GM19467 (cell line): ENCODE data around the gene ABHD8.

ENCODE experiments used
- ATAC-seq: cut with Tn5 transposase; IDR thresholded peaks from one replicate; pipeline ENCODE4 v1.9.1; 2021; ENCODE audit warnings: mild to moderate bottlenecking, moderate library complexity; ENCODE audit not compliant: unreplicated experiment

ABHD8 gene

DNA sequence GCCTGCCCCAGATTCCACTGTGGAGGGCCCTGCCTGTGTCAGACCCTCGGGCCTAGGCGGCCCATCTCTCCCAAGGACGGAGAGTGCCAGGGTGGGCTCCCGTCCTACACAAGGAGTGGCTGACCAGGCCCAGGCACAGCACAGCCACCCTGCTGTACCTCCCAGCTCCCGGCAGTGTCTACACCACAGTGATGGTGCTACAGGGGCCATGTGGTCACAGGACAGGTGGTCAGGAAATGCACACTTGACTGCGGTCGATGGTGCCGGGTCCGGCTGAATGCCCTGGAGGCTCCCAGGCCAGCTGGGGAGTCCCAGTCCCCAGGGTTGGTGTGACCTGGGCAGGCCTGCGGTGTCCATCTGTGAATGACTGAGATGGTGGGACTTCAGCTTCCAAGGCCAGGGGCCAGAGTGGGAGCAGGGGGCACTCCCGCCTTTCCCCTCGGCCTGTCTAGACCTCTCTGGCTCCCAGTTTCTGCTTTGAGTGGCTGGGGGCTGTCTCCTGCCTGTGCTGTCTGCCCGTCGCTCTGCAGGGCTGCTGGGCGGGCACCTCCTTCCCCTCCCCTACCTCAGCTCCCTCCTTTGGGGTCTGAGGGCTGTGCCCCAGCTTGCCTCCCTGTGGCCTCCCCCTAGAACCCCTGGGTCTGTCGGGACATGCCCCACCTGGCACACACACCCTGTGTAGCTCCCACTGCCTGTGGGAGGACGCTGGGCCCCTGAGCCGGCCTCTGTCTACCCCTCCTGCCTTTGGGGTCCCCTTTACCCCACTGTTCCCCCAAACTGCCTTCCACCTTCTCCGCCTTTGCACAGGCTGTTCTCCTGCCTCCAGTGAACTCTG lies 18.6 kb upstream of the ABHD8 start:
- no peak for ATAC-seq

DNA sequence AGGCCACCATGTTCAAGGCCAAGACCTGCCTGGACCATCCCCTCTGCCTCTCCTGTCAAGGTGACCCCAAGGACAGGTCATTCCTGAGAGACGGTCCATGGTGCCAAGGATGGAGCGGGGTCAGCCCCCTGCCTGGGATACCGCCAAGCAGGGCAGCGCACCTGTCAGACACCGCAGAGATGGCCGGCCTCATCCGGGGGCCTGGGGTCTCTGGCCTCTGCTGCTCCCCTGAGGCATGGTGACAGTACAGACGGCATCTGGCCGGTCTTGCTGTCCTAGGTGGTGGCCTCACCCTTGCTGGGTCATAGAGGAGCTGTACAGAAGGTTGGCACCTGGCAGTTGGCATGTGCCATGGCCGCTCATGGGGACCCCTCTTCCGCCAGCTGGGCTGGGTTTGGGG lies 17.2 kb upstream of the ABHD8 start:
- ATAC-seq = no peak

GRCh38 chr19:17319473-17320238 lies 16.4 kb upstream of the ABHD8 start:
- ATAC-seq = no peak

DNA sequence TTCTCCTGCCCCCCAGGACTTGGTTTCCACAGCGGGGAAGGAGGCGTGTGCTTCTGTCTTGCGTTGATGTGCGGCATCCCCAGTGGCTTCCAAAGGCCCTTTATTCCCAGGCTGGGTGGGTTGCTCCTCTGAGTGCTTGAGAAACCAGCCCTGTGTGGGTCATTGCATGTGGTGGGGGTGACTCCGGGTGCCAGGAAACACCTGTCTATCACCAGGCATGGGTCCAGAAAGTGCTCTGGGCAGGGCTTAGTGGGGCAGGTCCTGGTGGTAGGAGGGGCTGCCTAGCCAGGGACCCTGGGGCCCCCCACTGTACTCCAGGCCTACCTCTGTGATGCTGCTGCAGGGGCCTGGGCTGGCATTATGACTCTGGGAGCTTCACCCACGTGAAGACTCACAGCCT lies 15.7 kb upstream of the ABHD8 start:
- no peak for ATAC-seq

DNA sequence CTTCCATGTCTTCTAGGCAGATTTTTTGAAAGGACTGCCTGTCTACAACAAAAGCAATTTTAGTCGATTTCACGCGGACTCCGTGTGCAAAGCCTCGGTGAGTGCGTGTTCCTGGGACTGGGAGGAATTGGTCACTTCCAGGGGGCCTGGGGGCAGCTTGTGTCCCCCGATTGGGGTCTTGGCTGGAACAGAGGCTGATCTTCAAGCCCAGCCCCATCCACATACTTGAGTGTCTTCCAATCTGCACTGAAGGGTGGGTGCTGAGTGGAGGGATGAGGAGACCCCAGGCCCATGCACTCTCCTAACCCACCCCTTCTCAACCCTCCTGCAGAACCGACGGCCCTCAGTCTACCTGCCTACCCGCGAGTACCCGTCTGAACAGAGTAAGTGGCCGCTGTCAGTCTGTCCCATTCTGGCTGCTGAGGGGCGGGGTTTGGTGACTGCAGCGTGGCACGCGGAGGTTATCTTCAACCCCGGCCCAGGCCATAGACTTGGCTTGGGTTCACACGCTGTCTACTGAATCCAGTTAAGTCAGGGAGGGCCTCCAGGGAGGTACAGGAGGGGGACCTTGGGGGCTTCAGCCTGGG lies 10.9 kb upstream of the ABHD8 start:
- ATAC-seq = no peak

DNA sequence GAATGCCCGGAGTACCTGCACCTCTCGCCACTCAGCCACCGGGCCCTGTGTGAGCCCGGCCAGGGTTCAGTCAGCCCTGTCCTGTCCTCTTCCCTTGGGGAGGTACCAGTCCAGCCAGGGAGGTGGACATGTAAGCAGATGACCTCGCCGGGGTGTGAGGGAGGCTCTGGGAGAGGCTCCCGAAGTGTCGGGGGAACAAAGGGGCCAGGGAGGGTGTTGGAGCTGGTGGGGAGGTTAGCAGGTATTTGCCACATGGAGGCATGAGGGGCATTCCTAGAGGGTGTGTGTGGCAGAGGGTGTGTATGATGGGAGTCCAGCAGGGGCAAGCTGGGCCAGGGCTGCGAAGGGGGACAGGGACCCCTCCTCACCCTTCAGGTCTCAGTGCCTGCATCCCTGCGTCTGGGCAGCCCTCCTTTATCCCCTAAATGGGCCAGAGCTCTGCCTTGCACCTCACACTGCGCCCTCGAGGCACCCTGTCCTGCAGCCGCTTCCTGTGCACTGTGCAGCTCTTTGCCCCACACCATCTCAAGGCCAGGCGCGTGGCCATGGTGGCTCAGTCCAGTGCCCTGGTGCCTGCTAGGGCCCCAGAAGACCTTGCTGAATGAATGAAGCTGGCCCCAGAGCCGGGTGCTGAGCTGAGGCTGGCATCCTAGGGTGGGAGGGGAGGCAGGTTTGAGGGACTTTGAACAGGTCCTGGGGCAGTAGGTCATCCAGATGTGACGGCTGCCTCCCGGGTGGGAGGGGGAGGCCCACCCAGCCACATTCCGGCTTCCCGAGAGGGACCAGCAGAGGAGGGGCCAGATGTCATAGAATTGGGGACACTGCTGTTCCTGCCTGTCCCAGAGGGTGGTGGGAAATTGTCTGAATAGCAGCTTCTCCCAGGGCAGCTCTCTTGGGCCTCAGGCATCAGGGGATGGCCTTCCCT lies 9.2 kb upstream of the ABHD8 start:
- no peak for ATAC-seq

DNA sequence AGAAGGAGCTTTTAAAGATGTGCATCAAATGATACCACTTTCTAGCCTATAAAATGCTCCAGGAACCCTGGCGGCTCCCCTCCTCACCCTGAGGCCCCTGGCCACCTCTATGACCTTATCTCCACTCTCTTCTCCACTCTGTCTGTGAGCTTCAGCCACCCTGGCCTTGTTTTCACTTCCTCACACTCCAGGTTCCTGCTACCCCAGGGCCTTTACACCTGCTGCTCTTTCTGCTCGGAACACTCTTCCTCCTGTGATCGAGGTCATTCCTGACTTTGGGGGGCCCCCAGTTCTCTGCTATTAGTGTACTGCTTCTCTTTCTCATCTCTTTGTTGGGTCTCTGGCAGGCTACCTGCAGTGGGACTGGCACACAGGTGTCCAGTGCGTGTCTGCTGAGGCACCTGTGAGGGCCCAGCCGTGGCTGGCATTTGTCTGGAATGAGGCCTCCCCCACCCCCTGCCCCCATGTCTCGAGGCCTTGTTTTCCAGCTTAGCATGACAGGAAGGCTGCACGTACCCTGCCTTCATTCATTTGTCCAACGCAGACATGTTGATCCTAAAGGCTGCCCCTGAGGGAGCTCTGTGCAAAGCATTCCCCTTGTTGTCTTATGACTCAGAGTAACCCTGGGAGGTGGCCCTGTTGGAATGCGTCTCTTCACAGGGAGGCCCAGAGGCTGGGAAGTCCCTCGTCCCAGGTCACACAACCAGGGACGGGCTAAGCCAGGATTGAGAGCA lies 8.4 kb upstream of the ABHD8 start:
- ATAC-seq = no peak

DNA sequence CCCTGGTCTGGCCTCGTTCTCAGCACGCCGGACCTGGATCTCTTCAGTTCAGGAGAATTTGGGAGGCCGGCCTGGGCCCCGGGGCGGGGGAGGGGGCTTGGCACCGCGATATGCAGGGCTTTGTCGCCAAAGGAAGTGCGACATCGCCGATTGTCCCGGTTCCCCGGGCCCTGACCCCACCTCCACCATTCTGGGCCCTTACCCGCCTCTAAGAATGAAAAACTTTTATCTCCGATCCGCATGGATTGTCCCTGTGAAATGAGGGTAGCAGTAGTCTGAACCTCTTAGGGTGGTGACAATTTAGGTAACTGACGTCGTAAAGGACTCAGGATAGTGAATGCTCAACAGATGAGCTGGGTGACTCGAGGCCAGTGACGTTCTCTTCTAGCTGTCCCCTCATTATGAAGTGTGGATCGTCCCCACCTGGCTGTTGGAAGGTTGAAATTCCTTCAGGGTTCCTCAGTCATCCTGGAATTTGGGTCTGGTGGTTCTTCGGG lies 6.8 kb upstream of the ABHD8 start:
- no peak for ATAC-seq

DNA sequence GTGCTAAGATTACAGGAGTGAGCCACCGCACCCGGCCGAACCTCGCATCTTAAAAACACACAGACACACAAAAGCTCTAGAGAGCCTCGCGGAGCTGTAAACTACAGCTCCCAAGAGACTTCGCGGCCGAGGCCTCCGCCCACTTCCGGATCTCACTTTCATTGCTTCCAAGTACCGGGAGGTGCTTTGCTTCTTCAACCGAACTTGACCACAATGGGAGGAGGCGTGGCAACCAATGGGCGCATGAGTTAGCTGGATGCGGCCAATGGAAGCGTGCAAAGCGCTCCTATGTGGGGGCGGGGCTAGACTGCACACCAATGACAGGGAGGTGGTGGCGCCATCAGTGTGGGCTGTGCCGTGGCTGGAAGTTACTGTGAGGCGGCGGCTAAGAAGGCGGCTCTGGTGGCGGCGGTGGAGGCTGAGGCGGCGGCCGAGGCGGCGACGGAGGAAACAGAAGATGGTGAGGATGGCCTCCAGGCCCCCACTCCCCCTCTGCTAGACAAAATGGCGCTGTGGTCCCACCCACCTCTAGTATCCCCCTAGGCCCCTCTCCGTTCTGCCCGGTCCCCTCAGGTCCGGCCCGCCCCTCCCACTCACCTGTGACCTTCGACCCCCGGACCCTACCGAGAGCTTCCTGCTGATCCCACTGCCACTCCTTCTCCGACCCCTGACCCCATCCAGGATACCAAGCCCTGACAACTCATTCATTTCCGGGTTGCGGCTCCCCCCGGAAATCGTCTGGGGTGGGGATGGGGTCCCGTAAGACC lies 6.2 kb upstream of the ABHD8 start, which contains the start of gene DDA1:
Gene DDA1, plus strand, starts transcription at position 366 of the 767 bp plus-strand sequence. Its CDS starts 92 bp downstream, at position 458.
- peak; percentile 41 for ATAC-seq

GRCh38 chr19:17307876-17308377 lies 4.7 kb upstream of the ABHD8 start:
- ATAC-seq = no peak

- no peak for ATAC-seq
These were observed 3.1 kb upstream of the ABHD8 start for GRCh38 chr19:17306285-17306714.

DNA sequence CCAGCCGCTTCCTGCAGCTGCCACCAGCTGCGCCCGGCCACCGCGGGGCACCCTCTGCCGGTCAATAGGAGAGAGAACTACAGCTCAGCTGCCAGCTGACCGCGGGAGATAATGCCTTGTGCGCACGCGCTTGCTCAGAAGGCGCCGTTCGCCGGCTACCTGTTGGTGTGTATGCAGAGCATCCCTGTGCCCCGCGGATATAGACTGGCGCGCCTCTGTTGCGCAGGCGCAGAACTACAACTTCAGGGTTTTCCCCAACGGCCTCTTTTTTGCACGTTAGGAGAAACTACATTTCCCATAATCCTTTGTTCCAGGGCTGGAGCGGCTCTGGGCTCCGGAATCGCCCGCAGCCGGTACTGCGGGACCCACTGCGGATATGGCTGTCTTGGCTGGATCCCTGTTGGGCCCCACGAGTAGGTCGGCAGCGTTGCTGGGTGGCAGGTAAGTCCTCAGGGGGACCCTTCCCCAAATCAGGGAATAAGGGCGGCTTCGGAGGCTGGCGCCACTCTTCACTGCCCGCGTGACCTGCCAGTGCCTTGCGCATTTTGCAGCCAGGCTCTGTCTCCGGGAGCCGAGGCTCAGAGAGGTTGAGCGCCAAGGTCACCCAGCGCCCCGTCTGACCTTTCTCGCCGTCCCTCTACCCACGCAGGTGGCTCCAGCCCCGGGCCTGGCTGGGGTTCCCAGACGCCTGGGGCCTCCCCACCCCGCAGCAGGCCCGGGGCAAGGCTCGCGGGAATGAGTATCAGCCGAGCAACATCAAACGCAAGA lies 2.5 kb upstream of the ABHD8 start, which contains the start of gene MRPL34:
Gene MRPL34, plus strand, starts transcription at position 356 of the 768 bp plus-strand sequence. Its CDS starts 21 bp downstream, at position 377.
- peak; percentile 75 for ATAC-seq

GRCh38 chr19:17305216-17305516 lies 1.9 kb upstream of the ABHD8 start:
- ATAC-seq = no peak

- no peak for ATAC-seq
These were observed 1.4 kb upstream of the ABHD8 start for GRCh38 chr19:17304386-17305215.

- no peak for ATAC-seq
These were observed 679 bp upstream of the ABHD8 start for GRCh38 chr19:17303940-17304267.

DNA sequence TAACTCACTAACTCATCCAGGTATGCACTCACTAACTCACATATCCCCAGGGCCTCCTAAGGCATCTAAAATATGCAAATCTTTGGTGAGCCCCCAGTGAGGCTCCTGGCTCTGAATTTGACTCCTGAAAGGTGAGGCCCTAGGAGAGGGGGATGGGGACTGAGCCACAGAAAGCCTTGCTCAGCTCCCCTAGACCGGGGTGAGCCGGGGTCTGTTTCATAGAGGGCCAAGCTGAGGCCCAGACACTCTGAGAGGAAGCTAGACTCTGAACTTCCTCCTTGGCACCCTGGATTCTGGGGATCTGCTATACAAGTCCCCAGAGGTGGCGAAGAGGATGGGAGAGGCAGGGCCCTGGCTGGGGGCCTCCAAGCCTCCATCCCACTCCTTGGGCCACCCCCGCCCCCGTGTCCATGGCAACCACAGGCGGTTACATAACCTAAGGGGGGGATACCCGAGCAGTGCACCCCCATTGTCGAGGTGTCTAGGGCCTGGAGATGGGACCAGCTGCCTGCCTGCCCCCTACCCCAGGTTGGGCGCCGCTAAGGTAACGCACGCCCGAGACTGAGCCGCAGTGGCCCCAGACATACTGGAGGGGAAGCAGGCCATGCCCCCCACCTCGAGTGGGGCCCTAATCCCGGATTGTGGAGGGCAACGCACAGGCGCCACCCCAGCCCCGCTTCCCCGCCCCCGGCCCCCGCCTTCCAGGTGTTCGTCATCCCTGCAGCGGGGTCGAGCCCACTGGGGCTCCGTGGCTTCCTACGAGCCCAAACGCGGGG lies 646 bp downstream of the ABHD8 start:
- no peak for ATAC-seq
